Medulla oblongata (tissue), 1 donor: ENCODE measurements around the gene CLCN3.
"Not testable (repeated sequence)": the region's sequence is repeated elsewhere in the genome, so short reads cannot be mapped to it uniquely, and the experiment has no call there.

Source experiments
- DNase-seq: peaks from one replicate; pipeline ENCODE4 v3.0.0-alpha.2; 2015; ENCODE audit errors: extremely low spot score

Gene CLCN3

DNA sequence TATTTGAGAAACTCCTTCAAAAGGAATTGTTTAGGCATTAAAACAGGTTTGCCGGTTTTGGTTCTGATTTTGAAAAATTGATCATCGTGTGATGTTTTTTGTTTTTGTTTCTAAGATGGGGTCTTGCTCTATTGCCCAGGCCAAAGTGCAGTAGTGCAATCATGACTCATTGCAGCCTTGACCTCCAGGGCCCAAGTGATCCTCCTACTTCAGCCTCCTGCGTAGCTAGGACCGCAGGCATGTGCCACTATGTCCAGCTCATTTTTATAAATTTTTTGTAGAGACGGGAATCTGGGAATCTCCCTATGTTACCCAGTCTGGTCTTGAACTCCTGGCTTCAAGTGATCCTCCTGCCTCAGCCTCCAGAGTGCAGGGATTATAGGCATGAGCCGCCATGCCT, 35.0 kb downstream of the CLCN3 start:
- DNase-seq, result no peak

DNA sequence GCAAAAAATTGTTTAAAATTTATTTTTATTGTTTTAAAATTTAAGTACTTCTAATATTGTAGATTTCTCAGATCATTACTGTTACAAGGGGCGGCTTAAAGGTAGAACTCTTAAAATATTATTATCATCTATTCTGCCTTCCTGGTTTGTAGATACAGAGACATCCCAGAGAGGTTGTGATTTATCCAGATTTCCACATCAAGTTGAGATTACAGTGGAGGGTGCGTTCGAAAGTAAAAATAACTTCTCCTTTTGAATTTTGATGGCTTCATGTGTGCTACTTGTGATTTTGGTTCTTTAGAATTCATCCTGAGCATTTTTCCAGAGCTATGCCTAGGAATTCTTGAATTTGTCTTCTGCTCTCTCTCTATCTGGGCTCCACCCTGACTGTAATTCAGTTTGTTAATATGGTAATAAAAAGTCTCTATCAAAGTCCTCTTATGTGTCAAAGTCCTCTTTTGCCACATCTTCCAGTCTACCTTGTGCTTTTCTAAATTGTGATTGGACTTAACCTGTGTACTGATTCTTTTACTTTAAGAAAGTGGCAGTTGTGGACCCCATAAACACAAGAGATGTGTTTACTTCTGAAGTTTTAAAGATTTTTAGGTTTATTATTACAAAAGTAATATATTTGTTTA, 37.2 kb downstream of the CLCN3 start:
- no peak for DNase-seq

DNA sequence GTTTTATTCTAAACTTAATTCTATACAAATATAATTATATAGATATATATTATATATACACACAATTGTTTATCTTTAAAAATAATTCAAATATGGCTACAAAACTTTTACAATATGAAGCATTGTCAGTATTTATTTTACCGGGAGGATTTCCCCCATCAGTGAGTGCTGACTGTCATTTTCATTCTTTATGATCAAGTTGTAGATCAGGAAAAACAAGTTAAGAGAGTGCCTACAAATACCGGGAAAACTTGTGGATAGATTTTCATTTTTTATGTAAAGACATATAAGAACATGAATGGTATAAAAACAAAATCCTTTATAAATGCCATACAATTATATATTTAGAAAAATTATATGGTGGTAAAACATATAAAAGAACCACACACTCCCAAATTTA, 37.8 kb downstream of the CLCN3 start:
- DNase-seq, result no peak

DNA sequence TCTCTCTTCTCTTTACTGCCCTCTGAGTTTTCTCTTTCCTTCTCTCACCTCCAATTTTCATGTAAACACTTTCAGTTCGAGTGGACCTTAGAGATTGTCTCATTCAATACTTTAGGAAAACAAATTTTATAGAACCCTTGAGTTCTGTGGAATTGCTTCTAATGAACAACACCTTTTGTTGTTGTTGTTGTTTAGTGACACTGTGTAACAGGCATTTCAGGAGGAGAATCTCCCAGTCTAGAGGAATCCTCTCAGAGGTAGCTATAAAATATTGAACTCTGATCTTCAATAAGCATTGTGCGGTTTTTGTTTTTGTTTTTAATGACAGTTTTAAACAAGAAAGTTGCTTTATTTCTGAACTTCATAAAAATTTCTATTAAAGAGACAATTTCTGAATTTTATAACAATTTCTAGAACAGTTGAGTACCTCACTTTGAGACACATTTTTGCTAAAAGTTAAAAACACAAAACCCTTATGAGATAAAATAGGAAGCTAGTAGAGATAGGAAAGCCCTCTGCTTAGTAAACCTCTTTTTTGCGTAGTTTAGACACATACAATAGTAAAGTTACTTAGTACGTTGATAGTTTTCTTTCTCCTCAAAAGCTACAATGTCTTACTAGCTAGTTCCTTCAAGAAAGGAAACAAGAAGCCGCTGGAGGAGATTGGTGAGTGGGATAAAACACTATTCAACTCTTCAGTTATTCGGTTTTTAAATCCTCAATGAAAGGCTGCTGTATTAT, 38.8 kb downstream of the CLCN3 start:
- DNase-seq, result peak; percentile 37

DNA sequence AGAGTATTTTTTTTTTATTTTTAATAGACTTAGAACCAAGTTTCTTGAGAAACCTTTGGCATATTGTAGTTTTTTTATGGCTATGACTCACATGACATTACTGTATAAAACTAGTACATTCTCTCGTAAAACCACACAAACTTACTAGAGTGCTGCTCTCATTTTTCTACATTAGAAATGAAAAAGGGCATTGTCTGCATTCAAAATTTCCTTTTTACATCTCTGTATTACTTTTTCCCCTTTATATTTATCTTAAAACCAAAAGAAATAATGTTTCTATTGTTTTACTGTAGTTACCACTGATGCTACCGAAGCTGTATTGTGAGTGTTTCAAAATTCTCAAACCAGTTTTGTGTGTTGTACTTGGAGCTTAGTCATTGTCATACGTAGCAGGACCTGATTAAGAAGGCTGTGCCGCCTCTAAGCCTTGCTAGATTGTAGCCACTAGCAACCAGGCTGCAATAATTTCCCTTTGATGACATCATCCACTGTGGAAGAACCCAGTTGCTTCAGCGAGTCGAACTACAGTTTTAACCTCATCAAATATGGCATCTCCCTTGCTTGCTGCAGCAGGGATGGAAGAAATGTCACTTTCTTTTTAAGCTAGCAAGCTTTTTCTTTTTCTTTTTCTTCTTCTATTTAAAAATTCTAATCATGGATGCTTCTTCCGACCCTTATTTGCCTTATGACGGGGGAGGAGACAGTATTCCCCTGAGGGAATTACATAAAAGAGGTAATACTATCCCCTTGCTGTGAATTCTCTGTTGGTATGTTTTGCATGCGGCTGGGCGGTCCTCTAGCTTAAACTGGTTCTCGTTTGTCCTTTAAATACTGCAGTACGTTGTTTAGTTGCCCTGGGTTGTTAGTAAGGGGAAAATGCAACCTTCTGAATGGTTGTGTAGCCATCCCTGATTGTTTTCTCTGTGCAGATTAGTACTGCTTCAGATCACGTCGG, 39.6 kb downstream of the CLCN3 start:
- DNase-seq, result peak; percentile 87

DNA sequence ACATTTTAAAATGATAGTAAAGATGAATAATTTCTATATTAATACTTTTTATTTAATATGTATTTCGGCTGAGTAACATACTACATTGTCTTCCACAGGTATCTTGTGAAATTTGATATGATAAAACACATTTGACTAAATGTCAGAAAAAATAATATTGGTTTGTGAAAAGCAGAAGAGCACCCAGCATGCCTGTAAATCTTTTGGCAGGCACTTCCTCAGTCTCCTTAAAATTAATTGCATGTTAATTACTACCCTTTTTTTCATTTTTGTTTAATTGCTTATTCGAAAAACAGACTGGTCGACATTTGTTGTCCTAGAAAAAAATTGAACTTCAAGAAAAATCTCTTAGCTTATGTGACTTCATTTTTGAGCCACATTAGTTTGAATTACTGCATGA, 40.6 kb downstream of the CLCN3 start:
- DNase-seq, result peak; percentile 16

DNA sequence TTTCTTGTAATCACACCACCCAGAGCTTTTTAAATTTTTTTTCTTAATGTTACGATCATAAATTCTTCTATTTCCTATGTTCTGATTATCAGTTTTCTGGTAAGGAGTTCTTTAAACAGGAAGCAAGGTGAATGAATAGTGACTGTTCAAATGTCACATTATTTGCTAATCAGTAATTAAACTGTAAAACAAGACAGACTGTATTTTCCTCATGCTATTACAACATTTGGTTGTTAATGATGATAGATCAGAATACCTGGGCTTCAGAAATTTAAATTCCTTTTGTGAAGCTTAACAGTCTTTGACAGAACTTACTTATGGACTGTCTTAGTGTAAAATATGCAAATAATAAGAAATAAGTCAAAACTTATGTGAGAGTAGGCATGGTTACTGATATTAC, 41.4 kb downstream of the CLCN3 start:
- DNase-seq, result peak; percentile 17

DNA sequence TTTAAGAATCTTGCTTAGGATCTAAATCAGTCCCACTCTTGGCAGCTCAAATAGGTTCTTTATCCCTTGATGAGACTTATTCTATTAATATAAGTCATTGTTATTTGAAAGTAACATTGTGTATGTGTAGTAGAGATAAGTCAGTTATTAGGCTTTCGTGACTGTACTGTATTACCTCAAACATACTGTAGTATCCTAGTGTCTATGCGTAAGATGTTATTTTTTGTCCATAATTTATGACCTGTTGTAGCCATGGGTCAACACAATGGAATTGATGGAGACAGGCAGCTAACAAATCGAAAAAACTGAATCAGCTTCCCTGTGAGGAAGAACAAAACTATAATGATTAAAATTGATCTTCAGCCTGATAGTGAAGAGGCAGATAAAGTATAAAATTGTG, 41.8 kb downstream of the CLCN3 start:
- DNase-seq, result peak; percentile 8

DNA sequence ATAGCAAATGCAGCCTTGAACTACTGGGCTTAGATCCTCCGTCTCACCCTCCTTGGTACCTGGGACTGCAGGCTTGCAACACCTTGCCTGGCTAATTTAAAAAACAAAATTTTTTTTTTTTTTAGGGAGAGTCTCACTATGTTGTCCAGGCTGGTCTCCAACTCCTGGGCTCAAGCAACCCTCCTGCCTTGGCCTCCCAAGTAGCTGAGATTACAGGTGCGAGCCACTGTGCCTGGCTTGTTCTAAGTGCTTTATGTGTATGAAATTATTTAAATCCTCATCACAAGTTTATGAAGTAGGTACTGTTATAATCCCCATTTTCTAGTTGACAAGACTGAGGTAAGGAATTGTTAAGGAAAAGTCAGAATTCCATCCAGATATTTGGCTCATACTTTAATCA, 43.0 kb downstream of the CLCN3 start:
- no peak for DNase-seq

DNA sequence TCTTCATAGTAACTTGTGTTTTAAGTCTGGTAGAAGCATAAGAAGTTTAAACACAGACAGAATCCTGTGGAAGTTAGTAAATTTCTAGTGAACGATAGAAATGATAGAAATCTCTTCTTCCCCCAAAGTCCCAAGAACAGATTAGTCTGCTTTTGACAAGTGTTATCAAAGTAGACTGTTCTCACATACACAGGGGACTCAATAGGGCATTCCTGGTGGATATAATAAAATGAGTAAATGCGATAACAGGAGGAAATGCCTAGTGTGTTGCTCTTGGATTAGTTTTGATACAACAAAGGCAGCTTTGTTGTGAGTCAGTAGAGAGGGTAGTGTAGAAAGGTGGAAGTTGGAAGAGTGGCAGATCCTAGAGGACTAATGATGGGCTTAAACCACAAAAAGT, 43.5 kb downstream of the CLCN3 start:
- DNase-seq, result peak; percentile 38

DNA sequence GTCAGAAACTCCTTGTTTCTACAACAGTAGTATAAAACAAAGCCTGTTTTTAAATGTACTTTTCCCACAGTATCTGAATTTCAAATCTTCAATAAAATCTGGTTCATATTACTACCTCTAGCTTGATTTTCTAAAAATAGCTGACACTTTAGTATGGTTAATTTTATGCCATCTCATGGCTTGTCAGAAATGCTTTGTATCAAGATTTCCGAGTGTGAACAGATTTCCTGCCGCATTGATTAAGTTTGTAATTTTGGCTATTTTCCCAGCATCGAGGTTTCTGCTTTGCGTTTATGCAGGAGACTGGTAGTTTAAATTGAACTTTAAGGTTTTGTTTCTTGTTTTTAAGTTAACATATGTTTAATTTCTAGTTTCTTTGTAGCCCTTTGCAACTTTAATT, 44.2 kb downstream of the CLCN3 start:
- DNase-seq, result peak; percentile 7

DNA sequence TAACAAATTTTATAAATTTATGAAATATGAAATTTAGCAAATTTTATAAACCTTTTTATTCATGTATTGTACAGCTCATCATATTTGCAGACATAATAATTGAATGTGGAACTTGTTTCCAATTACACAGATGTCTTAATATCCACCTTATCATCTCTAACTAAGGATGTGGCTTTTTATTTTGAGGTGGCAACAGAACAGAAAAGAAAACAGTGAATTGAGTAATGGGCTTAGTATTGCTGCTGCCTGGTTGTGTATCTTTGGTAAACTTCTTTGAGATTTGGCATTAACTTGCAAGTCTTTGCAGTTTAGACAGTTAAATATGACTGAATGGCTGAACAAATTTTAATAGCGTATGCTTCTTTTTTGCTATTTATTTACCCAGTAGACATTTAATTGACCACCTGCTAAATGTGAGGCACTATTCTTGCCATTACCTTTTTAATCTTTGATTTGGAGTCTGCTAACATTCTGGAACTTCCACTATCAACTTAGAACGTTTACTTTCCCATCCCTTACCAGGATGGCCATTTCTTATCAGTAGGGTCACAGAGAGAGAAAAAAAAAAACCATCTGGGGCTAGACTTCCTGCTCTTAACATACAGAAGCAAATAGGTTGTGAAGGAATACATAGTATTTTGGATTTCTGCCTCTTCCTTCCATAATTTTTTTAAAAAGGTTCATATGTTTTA, 44.8 kb downstream of the CLCN3 start:
- DNase-seq, result no peak

DNA sequence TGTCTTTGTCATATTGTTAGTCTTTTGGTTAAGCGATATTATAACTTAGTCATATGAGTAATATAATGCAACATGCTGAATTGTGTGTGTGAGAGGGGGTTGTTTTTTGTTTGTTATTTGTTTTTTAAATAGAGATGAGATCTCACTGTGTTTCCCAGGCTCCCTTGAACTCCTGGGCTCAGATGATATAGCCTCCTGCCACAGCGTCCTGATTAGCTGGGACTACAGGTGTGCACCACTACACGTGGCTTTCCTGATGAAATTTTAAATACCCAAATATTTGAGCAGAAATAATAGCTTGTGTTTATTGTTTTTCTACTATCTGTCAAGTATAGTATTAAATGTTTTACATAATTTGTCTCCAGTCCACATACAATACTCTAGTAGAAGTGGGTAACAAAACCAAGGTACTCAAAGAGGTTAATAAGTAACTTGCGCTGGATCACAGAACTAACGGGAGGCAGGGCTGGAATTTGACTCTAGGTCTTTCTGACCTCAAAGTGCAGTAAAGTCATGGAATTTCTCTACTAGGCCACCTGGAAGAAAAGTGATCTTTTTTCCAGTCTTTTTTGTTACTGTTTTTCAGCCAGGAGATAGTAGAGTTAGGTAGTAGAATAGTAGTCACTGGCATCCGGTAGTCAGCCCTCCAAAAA, 47.8 kb downstream of the CLCN3 start:
- DNase-seq, result no peak

DNA sequence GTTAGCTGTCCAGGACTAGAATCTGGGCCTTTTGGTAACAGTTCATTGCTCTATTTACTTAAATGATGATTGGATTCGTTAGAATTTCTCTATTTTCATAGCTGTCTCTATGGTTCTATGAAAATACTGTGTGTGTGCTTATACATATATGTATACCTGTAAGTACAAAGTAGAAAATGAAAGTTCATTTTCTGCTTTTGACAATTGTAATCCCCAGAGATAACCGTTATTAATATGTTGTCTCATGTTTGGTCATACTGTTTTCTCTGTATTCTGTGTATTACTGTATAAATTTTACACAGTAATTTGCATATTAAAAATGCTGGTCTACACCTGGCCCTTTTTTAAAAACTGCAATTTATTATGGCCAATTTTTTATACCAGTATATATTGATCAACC, 55.4 kb downstream of the CLCN3 start:
- no peak for DNase-seq

DNA sequence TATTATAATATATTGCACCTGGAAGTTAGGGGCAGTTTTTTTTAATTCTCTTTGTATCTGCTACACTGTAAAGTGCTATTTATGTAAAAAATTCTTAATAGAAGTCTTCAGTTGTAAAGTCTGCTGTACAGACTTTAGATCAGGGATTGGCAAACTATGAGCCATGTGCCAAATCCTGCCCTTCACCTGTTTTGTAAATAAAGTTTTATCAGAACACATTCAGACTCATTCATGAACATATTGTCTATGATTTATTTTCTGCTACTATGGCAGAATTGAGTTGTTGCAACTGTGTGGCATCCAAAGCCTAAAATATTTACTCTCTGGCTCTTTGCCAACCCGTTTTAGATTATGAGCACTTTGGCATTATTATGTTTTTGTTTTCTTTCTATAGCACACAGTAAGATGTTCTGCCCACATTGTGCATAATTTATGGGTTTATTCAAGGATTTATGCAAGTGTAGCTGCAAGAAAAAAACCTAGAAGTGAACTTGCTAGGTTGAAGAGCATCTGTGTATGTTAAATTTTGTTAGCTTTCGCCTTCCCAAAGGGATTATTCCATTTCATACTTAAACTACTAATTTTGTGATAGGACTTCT, 56.9 kb downstream of the CLCN3 start:
- DNase-seq, result no peak

DNA sequence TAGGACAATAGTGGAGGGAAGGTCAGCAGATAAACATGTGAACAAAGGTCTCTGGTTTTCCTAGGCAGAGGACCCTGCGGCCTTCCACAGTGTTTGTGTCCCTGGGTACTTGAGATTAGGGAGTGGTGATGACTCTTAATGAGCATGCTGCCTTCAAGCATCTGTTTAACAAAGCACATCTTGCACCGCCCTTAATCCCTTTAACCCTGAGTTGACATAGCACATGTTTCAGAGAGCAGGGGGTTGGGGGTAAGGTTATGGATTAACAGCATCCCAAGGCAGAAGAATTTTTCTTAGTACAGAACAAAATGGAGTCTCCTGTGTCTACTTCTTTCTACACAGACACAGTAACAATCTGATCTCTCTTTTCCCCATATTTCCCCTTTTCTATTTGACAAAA, 58.1 kb downstream of the CLCN3 start:
- DNase-seq, result not testable (repeated sequence)

DNA sequence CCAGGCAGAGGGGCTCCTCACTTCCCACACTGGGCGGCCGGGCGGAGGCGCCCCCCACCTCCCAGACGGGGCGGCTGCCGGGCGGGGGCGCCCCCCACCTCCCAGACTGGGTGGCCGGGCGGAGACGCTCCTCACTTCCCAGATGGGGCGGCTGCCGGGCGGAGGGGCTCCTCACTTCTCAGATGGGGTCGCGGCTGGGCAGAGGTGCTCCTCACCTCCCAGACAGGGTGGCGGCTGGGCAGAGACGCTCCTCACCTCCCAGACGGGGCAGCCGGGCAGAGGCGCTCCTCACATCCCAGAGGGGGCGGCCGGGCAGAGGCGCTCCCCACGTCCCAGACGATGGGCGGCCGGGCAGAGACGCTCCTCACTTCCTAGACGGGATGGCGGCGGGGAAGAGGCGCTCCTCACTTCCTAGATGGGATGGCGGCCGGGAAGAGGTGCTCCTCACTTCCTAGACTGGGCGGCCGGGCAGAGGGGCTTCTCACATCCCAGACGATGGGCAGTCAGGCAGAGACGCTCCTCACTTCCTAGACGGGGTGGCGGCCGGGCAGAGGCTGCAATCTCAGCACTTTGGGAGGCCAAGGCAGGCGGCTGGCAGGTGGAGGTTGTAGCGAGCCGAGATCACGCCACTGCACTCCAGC, 58.7 kb downstream of the CLCN3 start:
- not testable (repeated sequence) for DNase-seq

DNA sequence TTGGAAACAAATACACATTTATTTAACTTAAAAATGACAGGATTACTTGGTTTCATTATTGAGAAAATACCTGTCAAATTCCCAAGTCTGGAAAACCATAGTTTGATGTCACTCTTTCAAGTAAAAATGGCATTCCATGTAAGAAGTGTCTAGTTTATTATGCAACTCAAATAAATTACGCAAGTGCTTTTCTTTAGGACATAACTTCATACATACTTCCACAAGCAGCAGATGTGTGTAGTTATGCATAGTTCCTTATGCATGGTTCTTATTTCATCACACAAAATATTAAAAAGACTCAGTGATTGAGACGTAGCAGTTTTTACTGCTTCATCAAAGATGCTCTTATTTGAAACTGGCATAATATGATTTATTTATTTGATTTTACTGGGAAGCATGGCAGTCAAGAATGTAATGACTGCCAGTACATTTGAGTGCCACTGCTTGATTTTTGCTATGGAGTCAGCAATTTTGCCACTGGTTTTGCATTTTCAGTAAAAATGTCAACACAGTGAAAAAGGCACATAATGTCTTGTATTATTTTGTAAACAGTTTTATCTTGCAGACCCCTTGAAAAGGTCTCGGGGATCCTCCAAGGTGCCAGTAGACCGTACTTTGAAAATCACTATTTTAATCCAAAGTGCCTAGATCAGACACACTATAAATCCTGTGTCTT, 62.1 kb downstream of the CLCN3 start:
- DNase-seq, result no peak

DNA sequence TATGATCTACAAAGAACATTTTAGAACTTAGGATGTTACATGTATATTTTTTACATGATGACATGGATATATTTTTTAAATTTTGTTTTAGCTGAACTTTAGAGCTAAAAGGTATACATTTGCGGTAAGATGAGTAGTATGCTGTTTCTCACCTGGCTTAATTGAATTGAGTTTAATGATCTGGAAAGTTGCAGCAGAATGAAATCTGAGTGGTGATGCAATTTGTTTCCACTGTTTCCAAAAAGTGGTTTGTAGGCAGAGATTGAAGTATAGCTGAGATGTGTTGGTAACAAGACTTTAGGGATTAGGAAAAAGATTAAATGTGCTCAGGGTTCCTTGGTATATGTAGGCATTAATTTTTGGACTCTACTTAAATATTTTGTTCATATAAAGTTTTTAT, 69.3 kb downstream of the CLCN3 start:
- no peak for DNase-seq

DNA sequence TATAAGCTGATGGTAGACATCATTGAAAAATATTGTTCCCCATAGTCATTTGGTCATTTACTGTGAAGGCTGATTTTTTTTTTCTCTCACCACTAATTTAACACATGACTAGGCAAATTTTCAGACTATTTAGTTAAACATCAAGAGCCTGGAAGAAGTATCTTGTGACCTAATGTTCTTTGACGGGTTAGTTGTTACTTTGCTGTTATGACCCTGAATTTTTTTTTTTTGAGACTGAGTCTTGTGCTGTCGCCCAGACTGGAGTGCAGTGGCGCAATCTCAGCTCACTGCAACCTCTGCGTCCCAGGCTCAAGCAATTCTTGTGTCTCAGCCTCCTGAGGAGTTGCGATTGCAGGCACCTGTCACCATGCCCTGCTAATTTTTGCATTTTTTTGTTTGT, 70.4 kb downstream of the CLCN3 start:
- DNase-seq, result no peak
